Mammary epithelial cell (primary cell): Measurements from ENCODE around the gene UBL7.

Experiments used
- EZH2 ChIP-seq: IDR thresholded peaks from 2 replicates; pipeline ENCODE4 v1.6.1; 2012; ENCODE audit warnings: low read length, inconsistent platforms, borderline replicate concordance
- TF ChIP-seq, protein P1 (sequence below), 2 donors: IDR thresholded peaks in 1 of 2; conservative IDR thresholded peaks in 1 of 2; 2 replicates each; pipeline ENCODE4 v1.5.1; 2011 to 2012; ENCODE audit warnings: inconsistent platforms in 2 of 2, low read length in 2 of 2, mild to moderate bottlenecking in 2 of 2, control low read depth in 1 of 2, low read depth in 1 of 2; ENCODE audit not compliant: insufficient read depth in 1 of 2; ENCODE audit errors: extremely low read depth in 1 of 2

DNA sequence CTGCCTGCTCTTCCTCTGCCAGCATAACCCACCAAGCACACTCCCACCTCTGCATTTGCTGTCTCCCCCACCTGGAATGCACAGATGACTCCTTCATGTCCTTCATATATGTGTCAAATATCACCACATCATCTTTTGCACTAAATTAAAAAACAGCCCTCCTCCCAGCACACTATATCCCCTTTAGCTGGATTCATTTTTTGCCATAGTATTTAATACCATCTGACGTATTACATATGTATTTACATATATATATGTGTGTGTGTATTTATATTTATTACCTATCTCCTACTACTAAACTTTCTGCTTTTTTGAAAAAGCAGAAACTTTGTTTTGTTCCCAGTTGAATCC lies 29.4 kb upstream of the UBL7 start:
- TF ChIP-seq, protein P1, sequence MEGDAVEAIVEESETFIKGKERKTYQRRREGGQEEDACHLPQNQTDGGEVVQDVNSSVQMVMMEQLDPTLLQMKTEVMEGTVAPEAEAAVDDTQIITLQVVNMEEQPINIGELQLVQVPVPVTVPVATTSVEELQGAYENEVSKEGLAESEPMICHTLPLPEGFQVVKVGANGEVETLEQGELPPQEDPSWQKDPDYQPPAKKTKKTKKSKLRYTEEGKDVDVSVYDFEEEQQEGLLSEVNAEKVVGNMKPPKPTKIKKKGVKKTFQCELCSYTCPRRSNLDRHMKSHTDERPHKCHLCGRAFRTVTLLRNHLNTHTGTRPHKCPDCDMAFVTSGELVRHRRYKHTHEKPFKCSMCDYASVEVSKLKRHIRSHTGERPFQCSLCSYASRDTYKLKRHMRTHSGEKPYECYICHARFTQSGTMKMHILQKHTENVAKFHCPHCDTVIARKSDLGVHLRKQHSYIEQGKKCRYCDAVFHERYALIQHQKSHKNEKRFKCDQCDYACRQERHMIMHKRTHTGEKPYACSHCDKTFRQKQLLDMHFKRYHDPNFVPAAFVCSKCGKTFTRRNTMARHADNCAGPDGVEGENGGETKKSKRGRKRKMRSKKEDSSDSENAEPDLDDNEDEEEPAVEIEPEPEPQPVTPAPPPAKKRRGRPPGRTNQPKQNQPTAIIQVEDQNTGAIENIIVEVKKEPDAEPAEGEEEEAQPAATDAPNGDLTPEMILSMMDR (conservative IDR thresholded peaks at IDR 0.05 in 1 of 2, IDR thresholded peaks at IDR 0.05 in 1 of 2; ENCODE audit: extremely low read depth in 1 of 2, insufficient read depth in 1 of 2, low read depth in 1 of 2, low read length in 2 of 2), result no peak
- no peak for TF ChIP-seq EZH2
